ENCODE data around the gene STN1.

- TF ChIP-seq CTCF (conservative IDR thresholded peaks at IDR 0.05; ENCODE audit: low read depth, low read length) (no peak), CHD1 (IDR thresholded peaks at IDR 0.05; ENCODE audit: low read depth, low read length) (no peak), MAZ (IDR thresholded peaks at IDR 0.05; ENCODE audit: borderline replicate concordance, low read depth, low read length) (no peak), RAD21 (IDR thresholded peaks at IDR 0.05; ENCODE audit: low read length) (no peak), POLR2A (IDR thresholded peaks at IDR 0.05; ENCODE audit: low read depth, low read length) (no peak), MAFK (IDR thresholded peaks at IDR 0.05; ENCODE audit: low read depth, low read length) (no peak), CEBPB (IDR thresholded peaks at IDR 0.05; ENCODE audit: low read depth, low read length) (no peak), SMC3 (IDR thresholded peaks at IDR 0.05; ENCODE audit: low read depth, low read length) (no peak), MXI1 (IDR thresholded peaks at IDR 0.05; ENCODE audit: borderline replicate concordance, low read depth, low read length) (no peak), BHLHE40 (IDR thresholded peaks at IDR 0.05; ENCODE audit: low read depth, low read length) (no peak), ELK1 (IDR thresholded peaks at IDR 0.05; ENCODE audit: borderline replicate concordance, low read depth, low read length) (no peak), RFX5 (IDR thresholded peaks at IDR 0.05; ENCODE audit: low read depth, low read length) (no peak), NFE2L2 (IDR thresholded peaks at IDR 0.05; ENCODE audit: low read depth, low read length) (no peak), FOS (IDR thresholded peaks at IDR 0.05; ENCODE audit: low read depth, low read length) (no peak)
Observed at GRCh38 chr10:103915796-103916195, 2.2 kb downstream of the STN1 start.

Measured in IMR-90 (cell line).